GM18505 (cell line): ENCODE measurements around the gene HDAC11.

ENCODE experiments used
- ATAC-seq: cut with Tn5 transposase; IDR thresholded peaks from one replicate; pipeline ENCODE4 v1.9.1; 2021; ENCODE audit not compliant: unreplicated experiment
- POLR2A ChIP-seq: IDR thresholded peaks from 4 replicates; pipeline ENCODE4 v1.6.1; 2011; ENCODE audit warnings: borderline replicate concordance; ENCODE audit not compliant: insufficient read depth, insufficient read length; ENCODE audit errors: extremely low read depth

The HDAC11 gene

GRCh38 chr3:13524979-13525669 is 45.0 kb downstream of the HDAC11 start:
- no peak for TF ChIP-seq POLR2A
- ATAC-seq = no peak

GRCh38 chr3:13525827-13526625 is 45.9 kb downstream of the HDAC11 start:
- ATAC-seq = no peak
- no peak for TF ChIP-seq POLR2A

GRCh38 chr3:13526626-13526949 is 46.5 kb downstream of the HDAC11 start:
- no peak for ATAC-seq
- no peak for TF ChIP-seq POLR2A

- TF ChIP-seq POLR2A = no peak
These were observed 48.2 kb downstream of the HDAC11 start for GRCh38 chr3:13528217-13528867.

GRCh38 chr3:13529196-13530112 is 49.3 kb downstream of the HDAC11 start:
- no peak for TF ChIP-seq POLR2A
- ATAC-seq = no peak

More at GRCh38 chr3:13528217-13528867, 48.2 kb downstream of the HDAC11 start:
- ATAC-seq = no peak

GRCh38 chr3:13530241-13531009 is 50.3 kb downstream of the HDAC11 start:
- no peak for ATAC-seq
- no peak for TF ChIP-seq POLR2A

GRCh38 chr3:13532085-13532484 is 52.0 kb downstream of the HDAC11 start:
- no peak for TF ChIP-seq POLR2A
- no peak for ATAC-seq

- TF ChIP-seq POLR2A = no peak
- no peak for ATAC-seq
These were observed 52.5 kb downstream of the HDAC11 start for GRCh38 chr3:13532631-13533030.

- ATAC-seq = no peak
- TF ChIP-seq POLR2A = no peak
These were observed 53.8 kb downstream of the HDAC11 start for GRCh38 chr3:13533885-13534301.

GRCh38 chr3:13535526-13535875 is 55.4 kb downstream of the HDAC11 start:
- ATAC-seq = no peak
- no peak for TF ChIP-seq POLR2A

- TF ChIP-seq POLR2A = no peak
- ATAC-seq = no peak
These were observed 55.8 kb downstream of the HDAC11 start for GRCh38 chr3:13535905-13536304.

- ATAC-seq = no peak
These were observed 56.3 kb downstream of the HDAC11 start for GRCh38 chr3:13536432-13536831.

More at GRCh38 chr3:13536432-13536831, 56.3 kb downstream of the HDAC11 start:
- no peak for TF ChIP-seq POLR2A
